ENCODE results near the gene ATXN7. TPM values are rescaled to one million over a fixed set of nuclear protein-coding genes. Genes with fewer than 3 reads are reported as not detected.
A peak's percentile ranks its signal among the peaks of the same experiment; 100 is the strongest.

ATXN7 gene
- polyA plus RNA-seq, 3 donors, result 5.2 to 8.4 (median 5.5) TPM

DNA sequence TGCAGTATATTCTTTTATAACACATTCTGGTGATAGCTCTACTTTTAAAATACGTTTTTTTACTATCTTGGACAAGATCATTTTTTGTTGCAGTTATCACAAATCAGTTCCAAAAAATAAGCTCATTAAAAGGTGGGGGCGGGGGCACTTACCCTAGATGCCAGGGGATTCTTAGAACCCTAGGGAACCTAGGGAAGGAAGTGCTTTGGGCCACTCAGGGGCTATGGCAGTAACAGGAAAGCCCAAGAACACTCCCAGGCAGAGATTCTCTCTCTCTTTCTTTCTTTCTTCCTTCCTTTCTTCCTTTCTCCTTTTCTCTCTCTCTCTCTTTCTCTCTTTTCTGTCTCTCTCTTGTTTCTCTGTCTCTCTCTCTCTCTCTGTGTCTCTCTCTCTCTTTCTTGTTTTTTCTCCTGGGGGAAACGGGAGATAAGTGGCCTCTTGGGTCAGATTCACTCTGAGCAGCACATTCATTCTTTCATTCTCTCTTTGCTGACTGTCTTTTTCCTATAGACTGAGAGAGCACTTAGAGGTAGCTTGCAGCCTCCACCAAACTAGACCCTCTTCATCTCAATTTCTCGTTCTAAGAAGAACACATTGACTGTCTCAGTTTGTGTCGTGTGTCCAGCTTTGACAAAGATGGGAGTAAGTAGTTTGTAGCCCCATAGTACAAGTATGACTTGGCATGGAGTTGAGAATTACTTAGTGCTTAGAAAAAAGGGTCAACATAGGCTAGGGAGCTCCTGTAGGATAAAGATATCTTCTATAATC is 31.9 kb downstream of the ATXN7 start:
- H3K27ac ChIP-seq (ENCODE audit: low read depth, low read length), result no peak overlapping the region
- 64 to 78% (median 71%) methylated on average over 5 of the region's 5 CpGs for whole genome bisulfite sequencing, 3 donors

DNA sequence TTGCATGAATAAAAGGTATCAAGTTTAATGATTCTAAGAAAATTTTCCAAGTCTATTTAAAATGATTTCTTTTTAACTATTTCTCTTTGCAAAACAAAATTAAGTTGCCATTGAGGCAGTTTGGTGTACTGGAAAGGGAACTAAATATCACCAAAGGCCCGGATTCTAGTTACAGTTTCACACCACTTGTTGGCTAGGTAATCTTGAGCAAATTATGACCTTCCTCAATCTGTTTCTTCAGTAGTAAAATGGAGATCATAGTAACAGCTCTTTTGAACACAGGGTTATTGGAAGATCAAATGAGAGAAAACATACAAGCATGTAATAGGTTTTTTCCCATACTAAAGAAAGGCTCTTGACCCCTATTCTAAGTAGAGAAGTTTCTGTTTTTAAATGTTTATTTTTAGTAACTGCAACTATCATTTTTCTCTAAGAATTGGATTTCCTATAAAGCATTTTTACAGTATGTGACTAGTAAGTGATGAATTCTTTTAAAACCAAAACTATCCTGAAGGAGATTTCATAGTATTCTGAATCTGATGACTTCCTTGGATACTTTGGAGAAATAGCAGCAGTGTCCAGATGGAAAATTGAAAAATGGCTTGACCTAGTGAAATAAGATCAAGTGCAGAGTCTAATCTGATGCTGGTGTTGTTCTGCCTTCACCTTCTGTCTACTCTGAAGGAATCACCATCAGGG is 32.8 kb downstream of the ATXN7 start:
- WGBS, 3 donors, result 43 to 79% (median 52%) methylated on average over 1 of the region's 1 CpG
- H3K27ac ChIP-seq (ENCODE audit: low read depth, low read length), result no peak overlapping the region

DNA sequence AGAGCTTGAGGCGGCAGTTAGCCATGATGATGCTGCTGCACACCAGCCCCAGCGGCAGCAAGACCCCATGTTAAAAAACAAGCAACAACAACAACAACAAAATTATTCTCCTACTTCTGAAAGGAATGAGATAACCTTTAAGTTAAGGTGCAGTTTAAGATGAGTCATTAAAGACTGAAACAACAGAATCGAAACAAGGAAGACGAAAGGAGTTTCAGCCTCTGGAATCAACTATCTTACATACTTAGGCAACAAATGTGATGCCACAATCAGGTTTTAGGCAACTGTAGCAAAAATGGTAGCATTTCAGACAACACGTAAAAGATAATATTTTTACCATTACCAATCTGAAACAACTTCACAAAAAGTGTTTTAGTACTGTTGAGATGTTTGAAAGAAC is 36.3 kb downstream of the ATXN7 start:
- 94 to 96% (median 94%) methylated on average over 5 of the region's 5 CpGs for WGBS, 3 donors
- H3K27ac ChIP-seq (ENCODE audit: low read depth, low read length), result no peak overlapping the region

DNA sequence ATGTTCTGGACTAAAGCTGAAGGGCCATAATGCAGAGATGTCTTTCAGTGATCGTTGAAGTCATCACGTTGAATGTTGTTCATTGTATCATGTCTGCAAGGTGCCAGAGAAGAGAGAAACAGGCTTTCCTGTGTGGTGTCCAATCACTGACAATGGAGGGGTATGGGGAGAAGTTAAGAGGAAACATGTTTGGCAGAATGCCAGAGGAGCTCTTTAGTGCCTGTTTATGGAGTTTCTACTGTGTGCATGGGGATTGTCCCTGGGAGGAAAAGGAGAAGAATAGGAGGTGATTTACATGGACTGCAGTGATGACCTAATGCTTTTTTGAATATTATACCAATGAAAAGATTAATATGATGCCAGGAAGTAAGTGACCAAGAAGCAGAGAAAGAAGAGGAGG is 36.8 kb downstream of the ATXN7 start:
- WGBS, 3 donors, result 33 to 78% (median 39%) methylated on average over 2 of the region's 2 CpGs
- no peak overlapping the region for H3K27ac ChIP-seq (ENCODE audit: low read depth, low read length)

DNA sequence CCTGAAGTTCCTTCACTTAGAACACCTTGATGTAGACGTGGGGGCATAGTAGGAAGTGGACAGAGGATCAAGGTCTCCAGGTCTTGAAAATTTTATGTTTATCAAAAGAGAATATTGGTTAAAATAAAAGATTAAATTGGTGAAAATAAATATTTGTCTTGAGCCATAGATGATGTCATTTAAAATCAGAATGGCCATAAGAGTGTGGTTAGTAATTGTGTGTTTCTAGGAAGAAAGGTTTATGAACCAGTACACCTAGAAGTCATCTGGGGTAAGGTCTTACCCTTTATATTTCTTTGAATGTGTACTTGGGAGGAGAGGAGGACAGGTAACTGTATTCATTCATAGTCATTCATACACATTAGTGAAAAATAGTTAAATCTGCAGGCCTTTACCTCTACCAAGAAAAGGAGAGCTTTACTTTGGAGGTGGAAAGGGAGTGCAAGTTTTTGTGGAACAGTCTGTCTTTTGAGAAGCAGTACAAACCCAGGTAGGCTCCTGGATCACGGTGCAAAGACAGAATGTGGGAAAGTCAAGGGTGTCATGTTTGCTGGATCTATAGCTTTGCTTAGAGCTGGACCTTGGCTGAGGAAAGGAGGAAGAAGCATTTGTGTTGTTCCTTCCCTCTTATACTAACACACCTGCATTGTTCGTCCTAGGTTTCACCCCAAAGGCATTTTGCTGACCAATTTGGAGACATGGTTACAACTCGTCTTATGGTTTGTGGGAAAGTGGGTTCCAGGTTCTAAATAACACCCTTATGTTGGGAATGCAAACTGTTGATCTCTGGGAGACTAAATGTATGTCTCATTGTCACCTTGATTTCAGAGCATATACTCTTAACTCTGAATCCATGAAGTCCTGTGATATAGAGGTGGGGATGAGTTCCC is 42.3 kb downstream of the ATXN7 start:
- H3K27ac ChIP-seq (ENCODE audit: low read depth, low read length), result no peak overlapping the region
- 78 to 85% (median 83%) methylated on average over 4 of the region's 4 CpGs for WGBS, 3 donors

DNA sequence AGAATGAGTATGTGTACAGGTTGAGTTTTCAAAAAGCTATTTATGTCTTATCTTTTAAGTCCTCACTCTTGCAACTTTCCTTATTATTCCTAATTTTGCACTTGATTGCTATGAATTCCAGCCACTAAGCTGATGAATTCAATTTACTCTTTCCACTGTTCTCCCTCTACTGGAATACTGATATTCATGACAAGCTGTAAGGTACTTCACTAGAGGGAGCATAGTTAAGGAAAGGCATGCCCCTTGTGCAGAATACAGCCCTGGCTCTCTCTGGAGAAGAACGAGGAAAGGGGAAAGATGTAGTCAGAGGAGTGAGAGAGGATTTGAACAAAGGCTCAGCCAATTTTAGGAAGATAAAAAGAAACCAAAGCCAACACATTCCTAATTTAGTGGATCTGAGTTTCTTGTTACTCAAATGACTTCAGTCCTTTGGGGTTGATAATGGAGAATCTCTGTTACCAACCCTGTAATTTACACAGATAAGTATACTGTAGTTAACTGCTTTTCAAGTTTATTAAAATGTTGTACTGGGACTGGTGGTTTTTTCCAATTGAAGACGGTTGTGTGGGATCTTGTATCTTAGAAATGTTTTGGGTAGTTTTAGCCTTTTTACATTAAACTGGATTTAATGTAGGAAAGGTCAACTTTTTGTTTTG is 44.5 kb downstream of the ATXN7 start:
- no peak overlapping the region for H3K27ac ChIP-seq (ENCODE audit: low read depth, low read length)
- WGBS, 3 donors, result 60 to 74% (median 66%) methylated on average over 2 of the region's 2 CpGs

DNA sequence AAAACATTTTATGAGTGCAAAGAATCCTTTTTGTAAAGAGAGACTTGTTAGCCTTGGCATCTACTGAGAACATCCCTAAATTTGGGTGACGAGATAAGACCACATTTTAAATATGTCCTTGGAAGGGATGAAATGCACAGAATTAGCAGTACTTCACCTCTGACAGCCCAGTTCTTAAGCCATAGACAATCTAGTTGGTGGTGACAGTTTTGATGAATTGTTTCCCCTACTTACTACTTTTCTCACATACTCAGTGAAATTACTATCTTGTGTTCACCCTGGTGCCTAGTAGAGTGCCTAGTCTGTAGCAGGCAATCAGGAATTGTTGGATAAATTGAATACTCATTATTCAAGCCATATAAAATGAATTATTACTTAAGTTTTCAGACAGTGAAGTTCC is 45.1 kb downstream of the ATXN7 start:
- 82 to 100% (median 92%) methylated on average over 1 of the region's 1 CpG for WGBS, 3 donors
- no peak overlapping the region for H3K27ac ChIP-seq (ENCODE audit: low read depth, low read length)

DNA sequence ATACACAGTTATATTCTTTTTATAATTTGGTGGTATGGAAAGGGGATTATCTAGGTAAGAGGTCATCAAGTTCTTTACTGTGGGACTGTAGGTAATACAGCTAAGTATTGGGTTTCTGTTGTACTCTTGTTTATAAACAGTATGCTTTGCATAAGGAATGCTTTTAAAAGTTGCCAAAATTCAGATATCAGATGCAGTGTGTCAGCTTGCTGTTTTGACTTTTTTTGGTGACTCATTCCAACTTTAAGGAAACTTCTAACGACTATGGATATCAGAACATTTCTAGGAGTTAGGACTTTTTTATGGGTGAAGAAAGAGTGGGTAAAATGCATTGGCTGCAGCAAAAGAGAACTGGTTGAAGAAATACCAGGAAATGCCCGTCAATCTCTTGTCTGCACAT is 45.8 kb downstream of the ATXN7 start:
- H3K27ac ChIP-seq (ENCODE audit: low read depth, low read length), result no peak overlapping the region
- WGBS, 3 donors, result 75 to 85% (median 81%) methylated on average over 2 of the region's 2 CpGs

DNA sequence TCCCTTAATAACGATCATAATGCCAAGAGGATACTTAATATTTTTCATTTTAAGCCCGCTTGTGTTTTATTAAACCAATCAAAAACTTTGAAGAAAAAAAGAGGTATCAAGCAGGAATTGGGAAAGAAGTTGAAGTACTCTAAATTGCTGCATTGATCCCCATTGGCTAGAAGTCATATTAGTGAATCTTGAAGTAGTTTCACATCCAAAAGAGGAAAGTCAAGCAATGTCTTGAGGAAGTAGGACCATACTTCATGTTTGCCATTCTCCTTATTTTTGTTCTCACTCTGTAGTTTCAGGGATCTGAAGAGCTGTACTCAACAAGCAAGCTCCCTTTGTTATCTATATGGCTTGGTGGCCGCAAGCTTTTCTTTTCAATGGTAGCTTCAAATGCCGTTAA is 46.3 kb downstream of the ATXN7 start:
- WGBS, 3 donors, result 91 to 96% (median 95%) methylated on average over 4 of the region's 4 CpGs

DNA sequence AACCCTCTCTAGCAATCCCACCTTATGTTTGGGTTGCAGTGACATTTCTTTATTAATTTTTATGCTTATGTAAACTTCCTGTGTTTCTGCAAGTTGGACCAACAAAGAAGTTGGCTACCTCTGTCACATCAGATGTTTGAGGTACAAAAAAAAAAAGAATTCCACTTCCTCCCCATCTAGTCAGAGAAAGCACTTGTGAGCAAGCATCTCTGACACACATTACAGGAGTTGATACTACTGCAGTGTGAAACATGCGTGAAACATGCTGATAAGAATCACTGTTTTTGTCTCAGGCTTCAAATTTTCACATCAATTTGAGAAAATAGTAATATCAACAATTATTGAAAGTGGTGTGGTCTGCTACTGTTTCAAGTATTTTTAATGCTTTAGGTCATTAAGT is 47.2 kb downstream of the ATXN7 start:
- WGBS, 3 donors, result 33 to 56% (median 45%) methylated on average over 1 of the region's 1 CpG
- H3K27ac ChIP-seq (ENCODE audit: low read depth, low read length), result no peak overlapping the region

More for the DNA sequence above, 46.3 kb downstream of the ATXN7 start:
- H3K27ac ChIP-seq (ENCODE audit: low read depth, low read length), result no peak overlapping the region

DNA sequence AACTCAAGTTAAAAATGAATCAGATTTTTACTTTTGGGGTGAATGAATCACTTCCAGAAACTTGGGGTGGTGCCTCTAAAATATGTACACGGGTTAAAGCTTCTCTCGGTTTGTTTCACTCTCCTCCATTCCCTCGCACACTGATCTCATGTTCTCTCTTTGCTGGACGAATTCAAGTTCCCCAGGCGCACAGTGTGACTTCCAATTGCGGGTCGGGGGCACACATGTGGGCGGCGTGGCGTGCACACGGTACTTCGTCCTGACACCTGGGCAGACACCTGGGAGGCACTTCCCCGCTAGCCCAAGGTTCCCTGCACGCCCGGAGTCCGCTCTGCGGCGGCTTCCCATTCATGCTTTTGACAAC is 47.8 kb downstream of the ATXN7 start:
- WGBS, 3 donors, result 0 to 1% (median 0%) methylated on average over 18 of the region's 18 CpGs
- peak overlapping the region; percentile 85 for H3K27ac ChIP-seq (ENCODE audit: low read depth, low read length)

DNA sequence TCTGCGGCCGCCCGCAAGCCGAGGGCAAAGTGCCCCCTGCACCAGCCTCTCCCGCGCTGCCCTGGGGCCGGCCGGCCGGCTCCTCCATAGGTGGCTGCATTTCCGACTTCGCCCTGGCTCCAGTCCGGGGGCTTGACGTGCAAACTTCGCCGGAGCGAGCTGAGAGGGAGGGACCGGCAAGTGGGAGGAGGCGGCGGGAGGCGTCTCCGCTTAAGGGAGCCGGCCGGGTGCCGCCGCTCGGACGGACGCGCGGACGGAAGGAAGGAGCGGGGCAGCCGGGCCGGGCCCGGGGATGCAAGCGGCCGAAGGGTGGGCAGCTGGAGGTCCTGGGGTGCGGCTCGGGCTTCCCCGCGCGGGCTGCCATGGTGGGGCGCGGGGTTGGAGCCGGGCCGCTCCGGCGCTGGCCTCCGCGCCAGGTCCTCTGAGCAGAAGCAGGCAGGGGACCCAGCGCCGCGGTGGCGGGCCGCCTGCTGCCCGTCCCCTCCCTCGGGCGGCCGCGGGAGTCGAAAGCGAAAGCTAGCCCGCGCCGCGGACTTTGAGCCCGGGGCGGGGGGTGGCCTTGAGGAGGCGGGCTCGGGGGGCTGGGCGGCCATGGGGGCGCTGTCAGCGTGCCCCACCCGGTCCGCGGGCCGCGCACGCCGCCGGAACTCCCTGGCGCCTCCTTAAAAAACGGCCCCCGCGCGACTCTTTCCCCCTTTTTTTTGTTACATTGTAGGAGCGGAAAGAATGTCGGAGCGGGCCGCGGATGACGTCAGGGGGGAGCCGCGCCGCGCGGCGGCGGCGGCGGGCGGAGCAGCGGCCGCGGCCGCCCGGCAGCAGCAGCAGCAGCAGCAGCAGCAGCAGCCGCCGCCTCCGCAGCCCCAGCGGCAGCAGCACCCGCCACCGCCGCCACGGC is 48.5 kb downstream of the ATXN7 start, which contains the start of gene SCAANT1:
Gene SCAANT1 (minus strand): TSS at position 511 of the 895 bp plus-strand sequence.
- WGBS, 3 donors, result 0 to 1% (median 0%) methylated on average over 78 to 115 of the region's 115 CpGs
- H3K27ac ChIP-seq (ENCODE audit: low read depth, low read length), result peak within 1 kb of the TSS; percentile 85

DNA sequence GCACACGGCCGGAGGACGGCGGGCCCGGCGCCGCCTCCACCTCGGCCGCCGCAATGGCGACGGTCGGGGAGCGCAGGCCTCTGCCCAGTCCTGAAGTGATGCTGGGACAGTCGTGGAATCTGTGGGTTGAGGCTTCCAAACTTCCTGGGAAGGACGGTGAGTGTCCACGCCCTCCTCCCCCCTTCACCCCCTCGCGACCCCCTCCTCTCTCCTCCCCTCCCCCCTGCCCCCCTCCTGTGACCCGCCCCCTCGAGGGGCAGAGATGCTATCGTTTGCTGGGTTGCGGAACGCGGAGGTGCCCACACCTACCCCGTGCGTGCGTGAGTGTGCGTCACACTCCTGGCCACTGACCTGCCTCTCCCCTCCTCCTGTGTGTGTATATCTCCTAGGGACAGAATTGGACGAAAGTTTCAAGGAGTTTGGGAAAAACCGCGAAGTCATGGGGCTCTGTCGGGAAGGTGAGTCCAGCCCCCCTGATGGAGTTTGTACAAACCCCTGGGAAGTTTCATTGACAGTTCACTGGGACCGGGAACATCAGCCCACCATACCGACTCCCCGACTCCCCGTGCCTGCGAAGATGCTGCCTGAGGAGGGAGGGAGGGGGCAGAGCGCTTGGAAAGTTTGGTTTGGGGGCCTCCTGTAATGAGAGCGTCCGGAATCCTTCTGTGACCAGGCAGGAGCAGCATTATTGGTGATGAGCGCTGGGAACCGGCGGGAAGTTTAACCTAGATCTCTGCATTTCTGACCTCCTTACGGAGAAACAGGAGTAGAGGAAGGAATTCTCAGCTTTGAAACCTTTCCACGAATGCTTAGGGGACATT is 49.3 kb downstream of the ATXN7 start:
- WGBS, 3 donors, result 6 to 9% (median 8%) methylated on average over 30 to 46 of the region's 46 CpGs
- H3K27ac ChIP-seq (ENCODE audit: low read depth, low read length), result peak overlapping the region; percentile 85

DNA sequence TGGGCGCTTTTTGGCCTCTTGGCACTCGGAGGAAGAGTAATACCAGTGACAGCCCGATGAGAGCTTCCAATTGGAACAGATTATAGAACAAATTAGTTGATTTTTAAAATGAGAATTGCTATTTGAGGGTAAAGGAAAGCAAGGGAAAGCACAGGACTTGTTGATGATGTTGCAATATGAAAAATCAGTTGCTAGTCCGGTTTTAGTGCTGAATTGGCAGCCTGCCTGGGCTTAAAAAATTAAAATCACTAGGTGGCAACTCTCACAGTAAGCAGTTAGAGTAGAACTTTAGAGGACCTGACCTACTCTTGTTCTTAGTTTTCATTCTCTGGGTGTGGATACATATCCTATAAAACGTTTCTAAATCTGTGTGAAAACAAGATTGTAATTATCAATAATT is 50.6 kb downstream of the ATXN7 start:
- 20 to 62% (median 60%) methylated on average over 5 of the region's 5 CpGs for WGBS, 3 donors
- H3K27ac ChIP-seq (ENCODE audit: low read depth, low read length), result no peak overlapping the region

DNA sequence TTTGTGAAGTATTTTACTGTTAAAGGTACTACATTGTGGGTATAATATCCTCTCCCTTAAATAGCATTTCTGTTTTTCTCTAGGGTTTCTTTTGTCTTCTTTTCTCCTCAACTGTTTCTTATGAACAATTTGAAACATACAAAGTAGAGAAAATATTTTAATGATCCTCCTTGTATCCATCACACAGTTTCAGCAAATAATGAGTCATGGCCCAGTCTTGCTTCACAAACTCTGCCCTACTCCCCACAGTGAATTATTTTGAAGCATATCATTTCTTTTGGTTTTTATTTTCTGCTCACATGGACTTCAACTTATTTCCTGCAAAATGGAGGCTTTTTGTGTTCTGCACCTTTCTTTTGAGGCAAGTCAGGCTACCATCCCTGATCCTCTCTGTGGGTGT is 54.7 kb downstream of the ATXN7 start:
- no peak overlapping the region for H3K27ac ChIP-seq (ENCODE audit: low read depth, low read length)

DNA sequence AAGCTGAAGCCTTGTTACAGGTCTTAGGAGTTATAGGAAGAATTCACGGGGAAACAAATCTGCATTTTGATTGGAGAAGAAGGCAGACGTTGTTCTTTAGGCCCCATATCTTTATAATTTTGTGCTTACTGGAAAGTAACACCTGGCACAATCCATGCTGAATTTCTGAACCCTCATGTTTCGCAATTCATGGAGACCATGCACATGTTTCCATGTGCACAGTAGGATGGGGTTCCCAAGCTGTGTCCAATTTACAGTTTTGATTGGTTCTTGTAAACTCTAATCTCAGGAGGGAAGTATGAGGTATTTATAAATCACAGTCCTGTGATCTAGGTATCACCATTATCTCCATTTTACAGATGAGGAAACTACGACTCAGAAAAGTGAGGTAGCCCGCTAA is 56.3 kb downstream of the ATXN7 start:
- 64 to 95% (median 89%) methylated on average over 5 of the region's 5 CpGs for WGBS, 3 donors
- no peak overlapping the region for H3K27ac ChIP-seq (ENCODE audit: low read depth, low read length)
